Thoracic aorta (tissue), 2 donors: Measurements from ENCODE around the gene ADAMTS7. TPM values are rescaled to one million over a fixed set of nuclear protein-coding genes. Genes with fewer than 3 reads are reported as not detected.
"Not testable (repeated sequence)": the region's sequence is repeated elsewhere in the genome, so short reads cannot be mapped to it uniquely, and the experiment has no call there.

Source experiments
- ATAC-seq: fragments of 150-250 bp; one replicate; pipeline ENCODE4 v1.8.0; 2017; ENCODE audit warnings: low read depth; ENCODE audit not compliant: insufficient number of reproducible peaks, low FRiP score
- DNase-seq: peaks from one replicate; pipeline ENCODE4 v3.0.0-alpha.2; 2020; ENCODE audit warnings: low spot score
- H3K27ac ChIP-seq, 2 donors: fragments of 200-600 bp; sonication (generic); 1 replicate in 1 of 2; 2 replicates in 1 of 2; pipeline ENCODE4 v1.5.1; 2016; ENCODE audit warnings: mild to moderate bottlenecking in 2 of 2, moderate library complexity in 2 of 2
- H3K27me3 ChIP-seq: fragments of 200-600 bp; sonication (generic); replicated peaks from 2 replicates; pipeline ENCODE4 v1.6.0; 2016; ENCODE audit warnings: mild to moderate bottlenecking; ENCODE audit not compliant: insufficient read depth
- H3K36me3 ChIP-seq: fragments of 200-600 bp; sonication (generic); one replicate; pipeline ENCODE4 v1.5.1; 2016
- H3K4me1 ChIP-seq, 2 donors: fragments of 200-600 bp; sonication (generic); 1 replicate in 1 of 2; 2 replicates in 1 of 2; pipeline versions ENCODE4 v1.5.1 to v1.6.0; 2016; ENCODE audit warnings: low read depth in 2 of 2, mild to moderate bottlenecking in 1 of 2; ENCODE audit not compliant: control insufficient read depth in 1 of 2
- H3K4me3 ChIP-seq: fragments of 200-600 bp; sonication (generic); 2 replicates; pipeline ENCODE4 v1.5.1; 2016; ENCODE audit warnings: mild to moderate bottlenecking
- H3K9me3 ChIP-seq: fragments of 200-600 bp; sonication (generic); 2 replicates; pipeline ENCODE4 v1.5.1; 2016
- total RNA-seq, 2 donors: library from RNA; depleted of rRNA; stranded (reverse); fragments of >200 nt; gene quantifications; one replicate each; pipeline versions ENCODE4 v1.1.0 to v1.2.3, GENCODE V29; 2016
- TF ChIP-seq, protein P1 (sequence below): fragments of 200-600 bp; sonication (generic); IDR thresholded peaks from one replicate; pipeline ENCODE4 v1.5.1; 2019; ENCODE audit warnings: antibody characterized with exemption

The ADAMTS7 gene
- total RNA-seq, 2 donors from 2014 or later: 15.6 to 60.2 TPM

DNA sequence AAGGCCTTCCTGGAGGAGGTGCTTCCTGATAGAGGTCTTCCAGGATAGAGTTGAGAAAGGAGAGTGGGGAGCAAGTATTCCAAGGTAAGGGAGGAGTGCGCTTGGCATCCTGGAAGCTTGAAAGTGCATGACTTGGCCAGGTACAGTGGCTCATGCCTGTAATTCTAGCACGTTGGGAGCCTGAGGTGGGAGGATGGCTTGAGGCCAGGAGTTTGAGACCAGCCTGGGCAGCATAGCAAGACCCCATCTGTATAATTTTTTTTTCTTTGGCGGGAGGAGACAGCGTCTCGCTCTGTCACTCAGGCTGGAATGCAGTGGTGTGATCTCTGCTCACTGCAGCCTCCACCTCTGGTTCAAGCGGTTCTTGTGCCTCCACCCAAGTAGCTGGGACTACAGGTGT, 42.2 kb upstream of the ADAMTS7 start:
- DNase-seq (no peak), ATAC-seq (no peak)
- Histone ChIP-seq H3K36me3 (no peaks in the 10 kb centered on the region), H3K27ac (no peak overlapping the region), H3K4me3 (no peak overlapping the region), H3K27me3 (no peaks in the 10 kb centered on the region), H3K4me1 (peaks cover 5 to 8% of the 10 kb centered on the region in 2 donors), H3K9me3 (no peaks in the 10 kb centered on the region)
- TF ChIP-seq, protein P1, sequence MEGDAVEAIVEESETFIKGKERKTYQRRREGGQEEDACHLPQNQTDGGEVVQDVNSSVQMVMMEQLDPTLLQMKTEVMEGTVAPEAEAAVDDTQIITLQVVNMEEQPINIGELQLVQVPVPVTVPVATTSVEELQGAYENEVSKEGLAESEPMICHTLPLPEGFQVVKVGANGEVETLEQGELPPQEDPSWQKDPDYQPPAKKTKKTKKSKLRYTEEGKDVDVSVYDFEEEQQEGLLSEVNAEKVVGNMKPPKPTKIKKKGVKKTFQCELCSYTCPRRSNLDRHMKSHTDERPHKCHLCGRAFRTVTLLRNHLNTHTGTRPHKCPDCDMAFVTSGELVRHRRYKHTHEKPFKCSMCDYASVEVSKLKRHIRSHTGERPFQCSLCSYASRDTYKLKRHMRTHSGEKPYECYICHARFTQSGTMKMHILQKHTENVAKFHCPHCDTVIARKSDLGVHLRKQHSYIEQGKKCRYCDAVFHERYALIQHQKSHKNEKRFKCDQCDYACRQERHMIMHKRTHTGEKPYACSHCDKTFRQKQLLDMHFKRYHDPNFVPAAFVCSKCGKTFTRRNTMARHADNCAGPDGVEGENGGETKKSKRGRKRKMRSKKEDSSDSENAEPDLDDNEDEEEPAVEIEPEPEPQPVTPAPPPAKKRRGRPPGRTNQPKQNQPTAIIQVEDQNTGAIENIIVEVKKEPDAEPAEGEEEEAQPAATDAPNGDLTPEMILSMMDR: no peak

DNA sequence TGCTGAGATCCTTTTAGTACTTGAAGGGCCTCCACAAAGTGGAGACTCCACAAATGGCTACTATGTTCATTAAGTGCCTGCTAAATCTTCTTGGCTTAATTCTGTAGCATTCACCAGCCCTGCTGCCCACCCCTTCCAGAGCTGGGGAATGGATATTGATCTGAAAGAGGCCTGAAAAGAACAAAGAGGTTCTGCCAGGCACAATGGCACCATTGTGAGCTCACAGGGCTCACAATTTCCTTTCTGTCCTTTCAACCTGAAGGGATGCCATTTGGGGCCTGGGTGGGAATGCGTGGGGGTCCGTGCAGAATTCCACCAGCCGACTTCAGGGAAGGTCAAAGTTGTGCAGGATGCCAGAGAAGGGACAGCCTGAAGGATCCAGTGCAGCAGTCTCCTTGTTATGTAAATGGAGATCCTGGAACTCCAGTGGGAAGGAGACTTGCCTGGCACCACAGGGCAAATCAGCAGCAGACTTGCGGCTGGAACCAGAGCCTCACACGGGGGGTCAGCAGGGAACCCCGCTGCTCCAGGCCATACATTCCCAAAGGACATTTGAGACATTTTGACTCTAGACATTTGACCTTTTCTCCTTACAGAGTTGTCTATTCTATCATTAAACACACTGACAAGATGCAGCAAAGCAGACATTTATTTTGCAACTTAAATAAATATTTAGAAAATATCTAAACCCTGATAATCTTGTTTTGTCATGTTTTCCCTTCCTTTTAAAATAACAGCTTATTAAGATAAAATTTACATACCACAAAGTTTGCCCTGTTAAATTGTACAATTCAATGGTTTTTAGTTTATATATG, 39.9 kb upstream of the ADAMTS7 start:
- DNase-seq: no peak
- Histone ChIP-seq H3K27ac (no peak overlapping the region), H3K27me3 (no peaks in the 10 kb centered on the region), H3K36me3 (no peaks in the 10 kb centered on the region), H3K9me3 (no peaks in the 10 kb centered on the region), H3K4me3 (no peak overlapping the region), H3K4me1 (peaks cover 5 to 8% of the 10 kb centered on the region in 2 donors)
- no peak for ATAC-seq
- TF ChIP-seq, protein P1: no peak

DNA sequence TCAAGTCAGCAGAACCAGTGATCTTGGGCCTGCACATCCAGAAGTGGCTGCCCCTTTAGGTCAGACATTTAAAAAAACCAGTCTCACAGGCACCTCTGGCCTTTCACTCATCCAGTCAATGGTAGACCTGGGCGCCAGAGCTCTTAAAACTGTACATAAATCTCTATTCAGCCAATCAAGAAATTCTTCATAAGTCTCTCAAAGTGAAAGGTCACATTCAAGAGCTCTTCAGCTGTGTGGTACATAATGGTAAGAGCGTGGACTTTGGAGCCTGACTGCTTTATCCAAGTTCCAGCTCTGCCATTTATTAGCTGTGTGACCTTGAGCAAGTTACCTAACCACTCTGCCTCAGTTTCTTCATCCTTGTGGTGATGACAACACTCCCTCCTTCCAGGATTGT, 39.1 kb upstream of the ADAMTS7 start:
- H3K4me1 ChIP-seq: peaks cover 5 to 7% of the 10 kb centered on the region in 2 donors
- ATAC-seq (no peak), DNase-seq (no peak)
- H3K9me3 ChIP-seq: no peaks in the 10 kb centered on the region
- H3K36me3 ChIP-seq: no peaks in the 10 kb centered on the region
- no peak overlapping the region for H3K4me3 ChIP-seq
- TF ChIP-seq, protein P1: no peak
- no peak overlapping the region for H3K27ac ChIP-seq
- no peaks in the 10 kb centered on the region for H3K27me3 ChIP-seq

DNA sequence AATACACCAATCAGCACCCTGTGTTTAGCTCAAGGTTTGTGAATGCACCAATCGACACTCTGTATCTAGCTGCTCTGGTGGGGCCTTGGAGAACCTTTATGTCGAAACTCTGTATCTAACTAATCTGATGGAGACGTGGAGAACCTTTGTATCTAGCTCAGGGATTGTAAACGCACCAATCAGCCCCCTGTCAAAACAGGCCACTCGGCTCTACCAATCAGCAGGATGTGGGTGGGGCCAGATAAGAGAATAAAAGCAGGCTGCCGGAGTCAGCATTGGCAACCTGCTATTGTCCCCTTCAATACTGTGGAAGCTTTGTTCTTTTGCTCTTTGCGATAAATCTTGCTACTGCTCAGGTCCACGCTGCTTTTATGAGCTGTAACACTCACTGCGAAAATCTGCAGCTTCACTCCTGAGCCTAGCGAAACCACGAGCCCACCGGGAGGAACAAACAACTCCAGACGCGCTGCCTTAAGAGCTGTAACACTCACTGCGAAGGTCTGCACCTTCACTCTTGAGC, 36.2 kb upstream of the ADAMTS7 start:
- H3K27ac ChIP-seq, H3K9me3 ChIP-seq, DNase-seq, ATAC-seq, H3K36me3 ChIP-seq, H3K4me3 ChIP-seq, H3K27me3 ChIP-seq, H3K4me1 ChIP-seq: not testable (repeated sequence)

DNA sequence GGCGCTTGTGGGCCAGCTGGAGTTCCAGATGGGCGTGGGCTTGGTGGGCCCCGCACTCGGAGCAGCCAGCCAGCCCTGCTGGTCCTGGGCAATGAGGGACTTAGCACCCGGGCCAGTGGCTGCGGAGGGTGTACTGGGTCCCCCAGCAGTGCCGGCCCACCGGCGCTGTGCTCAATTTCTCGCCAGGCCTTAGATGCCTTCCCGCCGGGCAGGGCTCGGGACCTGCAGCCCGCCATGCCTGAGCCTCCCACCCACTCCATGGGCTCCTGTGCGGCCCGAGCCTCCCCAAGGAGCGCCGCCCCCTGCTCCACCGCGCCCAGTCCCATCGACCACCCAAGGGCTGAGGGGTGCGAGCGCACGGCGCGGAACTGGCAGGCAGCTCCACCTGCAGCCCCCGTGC, 35.6 kb upstream of the ADAMTS7 start:
- not testable (repeated sequence) for DNase-seq, H3K9me3 ChIP-seq, ATAC-seq, H3K27ac ChIP-seq, H3K27me3 ChIP-seq, H3K4me3 ChIP-seq, H3K36me3 ChIP-seq, H3K4me1 ChIP-seq

DNA sequence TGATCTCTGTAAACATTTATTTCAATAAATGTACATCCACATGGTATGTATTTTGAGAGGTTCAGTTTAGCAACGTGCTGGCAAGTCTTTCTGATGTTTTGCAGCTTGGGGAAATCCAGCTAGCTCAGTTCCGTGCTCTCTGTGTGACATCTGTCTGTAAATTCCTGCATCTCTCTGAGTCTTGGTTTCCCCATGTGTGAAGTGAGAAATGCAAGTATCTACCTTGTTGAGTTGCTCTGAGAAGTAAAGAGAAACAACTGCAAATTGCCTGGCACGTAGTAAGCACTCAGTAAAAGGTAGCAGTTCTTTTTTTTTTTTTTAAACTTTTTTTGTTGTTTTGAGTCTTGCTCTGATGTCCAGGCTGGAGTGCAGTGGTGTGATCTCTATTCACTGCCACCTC, 31.3 kb upstream of the ADAMTS7 start:
- Histone ChIP-seq H3K4me1 (peaks cover 8 to 34% of the 10 kb centered on the region in 2 donors), H3K36me3 (no peaks in the 10 kb centered on the region), H3K27me3 (no peaks in the 10 kb centered on the region), H3K9me3 (no peaks in the 10 kb centered on the region), H3K4me3 (no peak overlapping the region), H3K27ac (no peak overlapping the region)
- ATAC-seq: no peak
- TF ChIP-seq, protein P1: no peak
- no peak for DNase-seq
